ENCODE data around the gene FBLN7.
"Not testable (repeated sequence)": the region's sequence is repeated elsewhere in the genome, so short reads cannot be mapped to it uniquely, and the experiment has no call there.

The FBLN7 gene
- total RNA-seq = 0 to 0.13 (median 0.02) reads per million in 18 experiments

- DNase-seq = no peak
Measured at GRCh38 chr2:112138159-112139032, at the start of gene FBLN7. FBLN7 (plus strand) TSS chr2:112138385; CDS start chr2:112138656, 271 bp downstream.

- DNase-seq = no peak
Measured at GRCh38 chr2:112089375-112089774, 48.8 kb upstream of the FBLN7 start.

- DNase-seq = no peak
Measured at GRCh38 chr2:112092286-112093041, 45.7 kb upstream of the FBLN7 start.

- no peak for DNase-seq
Measured at GRCh38 chr2:112093216-112093615, 45.0 kb upstream of the FBLN7 start.

GRCh38 chr2:112095681-112096080, 42.5 kb upstream of the FBLN7 start:
- DNase-seq = no peak

GRCh38 chr2:112096098-112096497, 42.1 kb upstream of the FBLN7 start:
- no peak for DNase-seq

GRCh38 chr2:112108178-112108832, 29.9 kb upstream of the FBLN7 start:
- DNase-seq = no peak

- no peak for DNase-seq
Measured at GRCh38 chr2:112109278-112109677, 28.9 kb upstream of the FBLN7 start.

- DNase-seq = no peak
Measured at GRCh38 chr2:112110966-112111365, 27.2 kb upstream of the FBLN7 start.

- not testable (repeated sequence) for DNase-seq
Measured at GRCh38 chr2:112113354-112113753, 24.8 kb upstream of the FBLN7 start.

- no peak for DNase-seq
Measured at GRCh38 chr2:112118148-112118547, 20.0 kb upstream of the FBLN7 start.

- DNase-seq = peak; percentile 56 to 58
Measured at GRCh38 chr2:112121682-112122254, 16.4 kb upstream of the FBLN7 start.

- DNase-seq = no peak
Measured at GRCh38 chr2:112129060-112129459, 9.1 kb upstream of the FBLN7 start.

GRCh38 chr2:112133344-112133743, 4.8 kb upstream of the FBLN7 start:
- no peak for DNase-seq

GRCh38 chr2:112134120-112134519, 4.1 kb upstream of the FBLN7 start:
- DNase-seq = no peak

- no peak for DNase-seq
Measured at GRCh38 chr2:112136096-112136495, 2.1 kb upstream of the FBLN7 start.

- peak in 1 of 2 donors; percentile 28 for DNase-seq
Measured at GRCh38 chr2:112137516-112138158, 548 bp upstream of the FBLN7 start.

- DNase-seq = not testable (repeated sequence)
Measured at GRCh38 chr2:112139033-112139614, 939 bp downstream of the FBLN7 start.

- DNase-seq = not testable (repeated sequence)
Measured at GRCh38 chr2:112139661-112140204, 1.5 kb downstream of the FBLN7 start.

- DNase-seq = no peak
Measured at GRCh38 chr2:112140205-112140802, 2.1 kb downstream of the FBLN7 start.

Data from inflammatory macrophage (primary cell).